HEK293 (cell line): ENCODE measurements around the gene ABI3.
"Not testable (repeated sequence)": the region's sequence is repeated elsewhere in the genome, so short reads cannot be mapped to it uniquely, and the experiment has no call there.

Experiments used
- CTCF ChIA-PET: fragments of 350-600 bp; formaldehyde crosslinking; extraction: SDS; loops from one replicate; lab custom pipeline; 2021; ENCODE audit warnings: antibody characterized with exemption; lab: Yijun Ruan, JAX
- POLR2A ChIA-PET: fragments of 300-600 bp; formaldehyde crosslinking; extraction: SDS; loops from one replicate; lab custom pipeline; 2020; ENCODE audit warnings: antibody characterized with exemption, inconsistent platforms; lab: Yijun Ruan, JAX
- H3K27ac ChIP-seq: fragments of 200-500 bp; sonication (Bioruptor generic); 2 replicates; pipeline ENCODE4 v1.5.1; 2014; ENCODE audit warnings: low read depth, low read length, control low read depth, inconsistent platforms; ENCODE audit errors: extremely low read depth
- H3K36me3 ChIP-seq, 2 experiments: fragments of 200-500 bp in 1 of 2; sonication (Bioruptor generic) in 1 of 2; 1 replicate in 1 of 2; 2 replicates in 1 of 2; pipeline ENCODE4 v1.5.1; 2014 to 2017; ENCODE audit warnings: inconsistent platforms in 2 of 2, low read length in 2 of 2; ENCODE audit not compliant: control insufficient read depth in 2 of 2, insufficient read depth in 1 of 2
- H3K4me1 ChIP-seq: fragments of 200-500 bp; sonication (Bioruptor generic); 2 replicates; pipeline ENCODE4 v1.5.1; 2014; ENCODE audit warnings: mild to moderate bottlenecking, low read length, inconsistent platforms; ENCODE audit not compliant: control insufficient read depth, insufficient read depth
- H3K4me3 ChIP-seq: 2 replicates; pipeline ENCODE4 v1.5.1; 2011; ENCODE audit warnings: low read depth, mild to moderate bottlenecking, control low read depth, low read length, moderate library complexity
- H3K9me3 ChIP-seq: fragments of 200-500 bp; sonication (Bioruptor generic); 2 replicates; pipeline ENCODE4 v1.5.1; 2014; ENCODE audit warnings: low read depth, low read length, inconsistent platforms; ENCODE audit not compliant: control insufficient read depth, insufficient read depth
- CTCF ChIP-seq: fragments of 450-650 bp; formaldehyde crosslinking; IDR thresholded peaks from 2 replicates; pipeline ENCODE4 v1.5.1; 2016; ENCODE audit warnings: missing biosample characterization, missing genetic modification characterization
- FEZF1 ChIP-seq: fragments of 450-650 bp; formaldehyde crosslinking; IDR thresholded peaks from 2 replicates; pipeline ENCODE4 v1.5.1; 2016; ENCODE audit warnings: missing biosample characterization, missing genetic modification characterization
- HOXA7 ChIP-seq: sonication (generic); formaldehyde crosslinking; IDR thresholded peaks from 2 replicates; pipeline ENCODE4 v1.8.1; 2022; ENCODE audit warnings: missing genetic modification reagents, borderline replicate concordance
- INSM2 ChIP-seq: fragments of 450-650 bp; formaldehyde crosslinking; IDR thresholded peaks from 2 replicates; pipeline ENCODE4 v1.5.1; 2016; ENCODE audit warnings: missing biosample characterization, missing genetic modification characterization
- KLF17 ChIP-seq: fragments of 450-650 bp; formaldehyde crosslinking; IDR thresholded peaks from 2 replicates; pipeline ENCODE4 v1.5.1; 2016; ENCODE audit warnings: missing biosample characterization, missing genetic modification characterization
- KLF8 ChIP-seq: fragments of 450-650 bp; formaldehyde crosslinking; IDR thresholded peaks from 2 replicates; pipeline ENCODE4 v1.5.1; 2016; ENCODE audit warnings: missing biosample characterization, missing genetic modification characterization
- SETDB1 ChIP-seq: IDR thresholded peaks from one replicate; pipeline ENCODE4 v1.6.1; 2017; ENCODE audit warnings: mild to moderate bottlenecking, low read length, moderate library complexity, mixed read lengths; ENCODE audit not compliant: insufficient read length
- SP2 ChIP-seq: fragments of 450-650 bp; formaldehyde crosslinking; IDR thresholded peaks from 2 replicates; pipeline ENCODE4 v1.5.1; 2016; ENCODE audit warnings: missing biosample characterization, missing genetic modification characterization
- SP7 ChIP-seq: fragments of 450-650 bp; formaldehyde crosslinking; IDR thresholded peaks from 2 replicates; pipeline ENCODE4 v1.5.1; 2016; ENCODE audit warnings: missing biosample characterization, missing genetic modification characterization
- ZBTB11 ChIP-seq: fragments of 450-650 bp; formaldehyde crosslinking; conservative IDR thresholded peaks from 2 replicates; pipeline ENCODE4 v1.5.1; 2016; ENCODE audit warnings: low read depth, missing biosample characterization, missing genetic modification characterization
- ZFHX2 ChIP-seq: fragments of 450-650 bp; formaldehyde crosslinking; conservative IDR thresholded peaks from 2 replicates; pipeline ENCODE4 v1.5.1; 2016; ENCODE audit warnings: missing biosample characterization, missing genetic modification characterization
- ZNF211 ChIP-seq: fragments of 450-650 bp; formaldehyde crosslinking; IDR thresholded peaks from 2 replicates; pipeline ENCODE4 v1.5.1; 2016; ENCODE audit warnings: low read depth, missing biosample characterization, missing genetic modification characterization
- ZNF510 ChIP-seq: fragments of 450-650 bp; formaldehyde crosslinking; IDR thresholded peaks from 2 replicates; pipeline ENCODE4 v1.5.1; 2018; ENCODE audit warnings: mild to moderate bottlenecking, missing genetic modification characterization, missing biosample characterization; ENCODE audit not compliant: insufficient replicate concordance
- ZNF529 ChIP-seq: fragments of 450-650 bp; formaldehyde crosslinking; IDR thresholded peaks from 2 replicates; pipeline ENCODE4 v1.5.1; 2017; ENCODE audit warnings: missing genetic modification characterization, missing biosample characterization; ENCODE audit not compliant: insufficient replicate concordance
- ZNF571 ChIP-seq: fragments of 450-650 bp; formaldehyde crosslinking; IDR thresholded peaks from 2 replicates; pipeline ENCODE4 v1.5.0; 2017; ENCODE audit warnings: missing biosample characterization, missing genetic modification characterization
- ZNF596 ChIP-seq: fragments of 450-650 bp; IDR thresholded peaks from 2 replicates; pipeline ENCODE4 v1.5.0; 2018; ENCODE audit warnings: missing biosample characterization, mild to moderate bottlenecking, missing genetic modification characterization, moderate library complexity
- ZNF639 ChIP-seq: fragments of 450-650 bp; formaldehyde crosslinking; IDR thresholded peaks from 2 replicates; pipeline ENCODE4 v1.5.1; 2016; ENCODE audit warnings: missing biosample characterization, missing genetic modification characterization
- ZNF747 ChIP-seq: fragments of 450-650 bp; formaldehyde crosslinking; IDR thresholded peaks from 2 replicates; pipeline ENCODE4 v1.5.1; 2016; ENCODE audit warnings: missing biosample characterization, missing genetic modification characterization

The ABI3 gene

GRCh38 chr17:49185381-49185780 is 25.1 kb upstream of the ABI3 start:
- H3K4me3 ChIP-seq, POLR2A ChIA-PET, H3K9me3 ChIP-seq, H3K36me3 ChIP-seq, H3K4me1 ChIP-seq, H3K27ac ChIP-seq: not testable (repeated sequence)
- TF ChIP-seq SETDB1: peak; percentile 52
- TF ChIP-seq ZNF510: peak; percentile 26
- CTCF ChIA-PET: interaction anchor here (0.5 to 1.5 kb wide), 3 partner anchors 42 to 222 kb away, joined by 3 read pairs; no protein-coding TSS in a partner anchor

- ChIA-PET CTCF (interaction anchor here (0.7 to 1.5 kb wide), 2 partner anchors 40 to 142 kb away, joined by 3 to 4 read pairs; no protein-coding TSS in a partner anchor), POLR2A (no interaction called here)
- H3K4me3 ChIP-seq: no peak overlapping the region
- H3K9me3 ChIP-seq: no peaks in the 10 kb centered on the region
- no peak for TF ChIP-seq INSM2 (tag by site-specific recombination)
- TF ChIP-seq ZNF639: no peak
- no peak for TF ChIP-seq ZFHX2 (tag by site-specific recombination)
- TF ChIP-seq FEZF1: no peak
- no peak for TF ChIP-seq KLF8 (tag by site-specific recombination)
- no peak for TF ChIP-seq CTCF (tag by site-specific recombination)
- no peak for TF ChIP-seq ZNF211
- no peak for TF ChIP-seq ZNF529 (tag by site-specific recombination)
- TF ChIP-seq HOXA7: no peak
- TF ChIP-seq SP7 (tag by site-specific recombination): no peak
- no peak for TF ChIP-seq SP2
- TF ChIP-seq ZNF571: no peak
- TF ChIP-seq ZNF747: no peak
- TF ChIP-seq ZNF596: no peak
- TF ChIP-seq KLF17: no peak
- no peaks in the 10 kb centered on the region for H3K36me3 ChIP-seq
- H3K4me1 ChIP-seq: peaks cover 2% of the 10 kb centered on the region; the same call in 1 of the 2 replicates
- no peak overlapping the region for H3K27ac ChIP-seq
These were observed 23.2 kb upstream of the ABI3 start for GRCh38 chr17:49187301-49187700.

- no peak overlapping the region for H3K27ac ChIP-seq
- no peaks in the 10 kb centered on the region for H3K36me3 ChIP-seq
- TF ChIP-seq ZBTB11: no peak
- ChIA-PET CTCF (interaction anchor here (0.6 to 4.5 kb wide), 2 partner anchors 10 to 270 kb away, joined by 3 to 28 read pairs; no protein-coding TSS in a partner anchor), POLR2A (interaction anchor here (0.9 kb wide), 1 partner anchor 37 kb away, joined by 3 read pairs; no protein-coding TSS in a partner anchor)
- H3K4me1 ChIP-seq: peaks cover 2% of the 10 kb centered on the region; the same call in 1 of the 2 replicates
- H3K9me3 ChIP-seq: no peaks in the 10 kb centered on the region
- no peak overlapping the region for H3K4me3 ChIP-seq
These were observed 19.6 kb upstream of the ABI3 start for GRCh38 chr17:49190932-49191331.
